ENCODE data around the gene P2RY2. TPM values are rescaled to one million over a fixed set of nuclear protein-coding genes. Genes with fewer than 3 reads are reported as not detected.
A peak's percentile ranks its signal among the peaks of the same experiment; 100 is the strongest.
"Not testable (repeated sequence)": the region's sequence is repeated elsewhere in the genome, so short reads cannot be mapped to it uniquely, and the experiment has no call there.

The P2RY2 gene
- polyA plus RNA-seq, 2 donors: 17.8 to 26.0 TPM

- Histone ChIP-seq H3K9me3 (ENCODE audit: control insufficient read depth in 2 of 2, insufficient read depth in 1 of 2, low read depth in 1 of 2, low read length in 1 of 2) (no peaks in the 10 kb centered on the region), H3K4me3 (ENCODE audit: low read depth in 1 of 2, low read length in 2 of 2) (no peak overlapping the region), H3K27me3 (ENCODE audit: control insufficient read depth in 1 of 2, insufficient read depth in 2 of 2, low read length in 2 of 2) (peaks cover 0 to 13% of the 10 kb centered on the region in 2 donors), H3K4me1 (ENCODE audit: control insufficient read depth in 2 of 2, insufficient read depth in 2 of 2, low read length in 1 of 2) (peaks cover 2 to 8% of the 10 kb centered on the region in 2 donors), H3K36me3 (ENCODE audit: control insufficient read depth in 2 of 2, insufficient read depth in 2 of 2, low read length in 1 of 2) (no peaks in the 10 kb centered on the region), H3K27ac (ENCODE audit: low read depth in 2 of 2, low read length in 1 of 2) (no peak overlapping the region)
- WGBS, 2 donors: 93% methylated on average over 8 of the region's 8 CpGs
These were observed 49.9 kb downstream of the P2RY2 start for GRCh38 chr11:73267906-73268540.

GRCh38 chr11:73268671-73269271, 50.7 kb downstream of the P2RY2 start:
- 84 to 89% methylated on average over 8 of the region's 8 CpGs for WGBS, 2 donors
- H3K27me3 ChIP-seq (ENCODE audit: control insufficient read depth in 1 of 2, insufficient read depth in 2 of 2, low read length in 2 of 2): peaks cover 0 to 9% of the 10 kb centered on the region in 2 donors
- no peaks in the 10 kb centered on the region for H3K36me3 ChIP-seq (ENCODE audit: control insufficient read depth in 2 of 2, insufficient read depth in 2 of 2, low read length in 1 of 2)
- H3K4me3 ChIP-seq (ENCODE audit: low read depth in 1 of 2, low read length in 2 of 2): no peak overlapping the region
- peaks cover 2 to 8% of the 10 kb centered on the region in 2 donors for H3K4me1 ChIP-seq (ENCODE audit: control insufficient read depth in 2 of 2, insufficient read depth in 2 of 2, low read length in 1 of 2)
- no peak overlapping the region for H3K27ac ChIP-seq (ENCODE audit: low read depth in 2 of 2, low read length in 1 of 2)
- no peaks in the 10 kb centered on the region for H3K9me3 ChIP-seq (ENCODE audit: control insufficient read depth in 2 of 2, insufficient read depth in 1 of 2, low read depth in 1 of 2, low read length in 1 of 2)

- H3K27me3 ChIP-seq (ENCODE audit: control insufficient read depth in 1 of 2, insufficient read depth in 2 of 2, low read length in 2 of 2): peaks cover 0 to 4% of the 10 kb centered on the region in 2 donors
- H3K4me1 ChIP-seq (ENCODE audit: control insufficient read depth in 2 of 2, insufficient read depth in 2 of 2, low read length in 1 of 2): peaks cover 0 to 5% of the 10 kb centered on the region in 2 donors
- no peaks in the 10 kb centered on the region for H3K9me3 ChIP-seq (ENCODE audit: control insufficient read depth in 2 of 2, insufficient read depth in 1 of 2, low read depth in 1 of 2, low read length in 1 of 2)
- 57 to 62% methylated on average over 7 of the region's 7 CpGs for WGBS, 2 donors
- no peak overlapping the region for H3K27ac ChIP-seq (ENCODE audit: low read depth in 2 of 2, low read length in 1 of 2)
- no peaks in the 10 kb centered on the region for H3K36me3 ChIP-seq (ENCODE audit: control insufficient read depth in 2 of 2, insufficient read depth in 2 of 2, low read length in 1 of 2)
- no peak overlapping the region for H3K4me3 ChIP-seq (ENCODE audit: low read depth in 1 of 2, low read length in 2 of 2)
These were observed 51.5 kb downstream of the P2RY2 start for GRCh38 chr11:73269459-73270015.

- Histone ChIP-seq H3K36me3 (ENCODE audit: control insufficient read depth in 2 of 2, insufficient read depth in 2 of 2, low read length in 1 of 2) (no peaks in the 10 kb centered on the region), H3K27ac (ENCODE audit: low read depth in 2 of 2, low read length in 1 of 2) (no peak overlapping the region), H3K4me3 (ENCODE audit: low read depth in 1 of 2, low read length in 2 of 2) (no peak overlapping the region), H3K9me3 (ENCODE audit: control insufficient read depth in 2 of 2, insufficient read depth in 1 of 2, low read depth in 1 of 2, low read length in 1 of 2) (no peaks in the 10 kb centered on the region), H3K27me3 (ENCODE audit: control insufficient read depth in 1 of 2, insufficient read depth in 2 of 2, low read length in 2 of 2) (no peaks in the 10 kb centered on the region), H3K4me1 (ENCODE audit: control insufficient read depth in 2 of 2, insufficient read depth in 2 of 2, low read length in 1 of 2) (peaks cover 0 to 8% of the 10 kb centered on the region in 2 donors)
- WGBS, 2 donors: 87 to 92% methylated on average over 7 of the region's 7 CpGs
These were observed 52.2 kb downstream of the P2RY2 start for GRCh38 chr11:73270016-73270854.

- 82 to 88% methylated on average over 18 of the region's 18 CpGs for WGBS, 2 donors
- Histone ChIP-seq H3K4me3 (ENCODE audit: low read depth in 1 of 2, low read length in 2 of 2) (no peak overlapping the region), H3K4me1 (ENCODE audit: control insufficient read depth in 2 of 2, insufficient read depth in 2 of 2, low read length in 1 of 2) (peaks cover 0 to 11% of the 10 kb centered on the region in 2 donors), H3K27ac (ENCODE audit: low read depth in 2 of 2, low read length in 1 of 2) (no peak overlapping the region), H3K9me3 (ENCODE audit: control insufficient read depth in 2 of 2, insufficient read depth in 1 of 2, low read depth in 1 of 2, low read length in 1 of 2) (no peaks in the 10 kb centered on the region), H3K27me3 (ENCODE audit: control insufficient read depth in 1 of 2, insufficient read depth in 2 of 2, low read length in 2 of 2) (no peaks in the 10 kb centered on the region), H3K36me3 (ENCODE audit: control insufficient read depth in 2 of 2, insufficient read depth in 2 of 2, low read length in 1 of 2) (no peaks in the 10 kb centered on the region)
These were observed 52.9 kb downstream of the P2RY2 start for GRCh38 chr11:73270855-73271477.

- not testable (repeated sequence) for H3K9me3 ChIP-seq (ENCODE audit: control insufficient read depth in 2 of 2, insufficient read depth in 1 of 2, low read depth in 1 of 2, low read length in 1 of 2); H3K27me3 ChIP-seq (ENCODE audit: control insufficient read depth in 1 of 2, insufficient read depth in 2 of 2, low read length in 2 of 2); H3K36me3 ChIP-seq (ENCODE audit: control insufficient read depth in 2 of 2, insufficient read depth in 2 of 2, low read length in 1 of 2); H3K4me3 ChIP-seq (ENCODE audit: low read depth in 1 of 2, low read length in 2 of 2); H3K27ac ChIP-seq (ENCODE audit: low read depth in 2 of 2, low read length in 1 of 2)
- WGBS, 2 donors: 80 to 87% methylated on average over 10 of the region's 10 CpGs
- peaks cover 0 to 11% of the 10 kb centered on the region in 2 donors for H3K4me1 ChIP-seq (ENCODE audit: control insufficient read depth in 2 of 2, insufficient read depth in 2 of 2, low read length in 1 of 2)
These were observed 53.4 kb downstream of the P2RY2 start for GRCh38 chr11:73271478-73271865.

GRCh38 chr11:73271936-73272679, 54.0 kb downstream of the P2RY2 start, which contains the start of gene P2RY6:
P2RY6 (plus strand) TSS chr11:73272338; CDS start chr11:73296519, 24,181 bp downstream.
- H3K4me3 ChIP-seq (ENCODE audit: low read depth in 1 of 2, low read length in 2 of 2): peak within 1 kb of the TSS in 1 of 2 donors; percentile 2
- 72 to 75% methylated on average over 17 of the region's 17 CpGs for WGBS, 2 donors

GRCh38 chr11:73272680-73273038, 54.6 kb downstream of the P2RY2 start:
- Histone ChIP-seq H3K4me3 (ENCODE audit: low read depth in 1 of 2, low read length in 2 of 2) (peak overlapping the region in 1 of 2 donors; percentile 2), H3K27ac (ENCODE audit: low read depth in 2 of 2, low read length in 1 of 2) (no peak overlapping the region), H3K4me1 (ENCODE audit: control insufficient read depth in 2 of 2, insufficient read depth in 2 of 2, low read length in 1 of 2) (peaks cover 0 to 11% of the 10 kb centered on the region in 2 donors), H3K27me3 (ENCODE audit: control insufficient read depth in 1 of 2, insufficient read depth in 2 of 2, low read length in 2 of 2) (no peaks in the 10 kb centered on the region), H3K9me3 (ENCODE audit: control insufficient read depth in 2 of 2, insufficient read depth in 1 of 2, low read depth in 1 of 2, low read length in 1 of 2) (no peaks in the 10 kb centered on the region), H3K36me3 (ENCODE audit: control insufficient read depth in 2 of 2, insufficient read depth in 2 of 2, low read length in 1 of 2) (no peaks in the 10 kb centered on the region)
- 91 to 92% methylated on average over 7 of the region's 7 CpGs for WGBS, 2 donors

More at GRCh38 chr11:73271936-73272679, 54.0 kb downstream of the P2RY2 start, which contains the start of gene P2RY6:
- Histone ChIP-seq H3K4me1 (ENCODE audit: control insufficient read depth in 2 of 2, insufficient read depth in 2 of 2, low read length in 1 of 2) (peaks cover 0 to 11% of the 10 kb centered on the region in 2 donors), H3K9me3 (ENCODE audit: control insufficient read depth in 2 of 2, insufficient read depth in 1 of 2, low read depth in 1 of 2, low read length in 1 of 2) (no peaks in the 10 kb centered on the region), H3K27ac (ENCODE audit: low read depth in 2 of 2, low read length in 1 of 2) (no peak within 1 kb of the TSS), H3K36me3 (ENCODE audit: control insufficient read depth in 2 of 2, insufficient read depth in 2 of 2, low read length in 1 of 2) (no peaks in the 10 kb centered on the region), H3K27me3 (ENCODE audit: control insufficient read depth in 1 of 2, insufficient read depth in 2 of 2, low read length in 2 of 2) (no peaks in the 10 kb centered on the region)
